Measurements from ENCODE around the gene DYNLT4.
"Not testable (repeated sequence)": the region's sequence is repeated elsewhere in the genome, so short reads cannot be mapped to it uniquely, and the experiment has no call there.

Gene DYNLT4

GRCh38 chr1:44820328-44821239 is 13.4 kb upstream of the DYNLT4 start:
- Histone ChIP-seq H3K27me3 (ENCODE audit: control insufficient read depth in 2 of 2, insufficient read depth in 2 of 2, low read length in 2 of 2) (no peaks in the 10 kb centered on the region), H3K9me3 (ENCODE audit: control insufficient read depth in 2 of 2, low read length in 2 of 2) (no peaks in the 10 kb centered on the region), H3K4me1 (ENCODE audit: control insufficient read depth in 2 of 2, insufficient read depth in 2 of 2, low read length in 2 of 2) (peaks cover 12 to 14% of the 10 kb centered on the region in 2 donors), H3K9ac (ENCODE audit: low read depth in 1 of 2, low read length in 2 of 2) (peak overlapping the region; percentile 93 to 98), H3K36me3 (ENCODE audit: control insufficient read depth in 2 of 2, insufficient read depth in 2 of 2, low read length in 2 of 2) (no peaks in the 10 kb centered on the region), H3K27ac (ENCODE audit: low read depth in 2 of 2, low read length in 2 of 2) (peak overlapping the region; percentile 95 to 98), H3K4me3 (ENCODE audit: low read length in 2 of 2) (peak overlapping the region; percentile 81 to 83)

GRCh38 chr1:44819608-44820327 is 12.6 kb upstream of the DYNLT4 start:
- Histone ChIP-seq H3K27me3 (ENCODE audit: control insufficient read depth in 2 of 2, insufficient read depth in 2 of 2, low read length in 2 of 2) (no peaks in the 10 kb centered on the region), H3K27ac (ENCODE audit: low read depth in 2 of 2, low read length in 2 of 2) (peak overlapping the region; percentile 95 to 98), H3K4me1 (ENCODE audit: control insufficient read depth in 2 of 2, insufficient read depth in 2 of 2, low read length in 2 of 2) (peaks cover 12 to 14% of the 10 kb centered on the region in 2 donors), H3K36me3 (ENCODE audit: control insufficient read depth in 2 of 2, insufficient read depth in 2 of 2, low read length in 2 of 2) (no peaks in the 10 kb centered on the region), H3K9me3 (ENCODE audit: control insufficient read depth in 2 of 2, low read length in 2 of 2) (no peaks in the 10 kb centered on the region), H3K4me3 (ENCODE audit: low read length in 2 of 2) (peak overlapping the region; percentile 81 to 83), H3K9ac (ENCODE audit: low read depth in 1 of 2, low read length in 2 of 2) (peak overlapping the region; percentile 93 to 98)

GRCh38 chr1:44819196-44819607 is 12.1 kb upstream of the DYNLT4 start:
- peak overlapping the region; percentile 95 to 98 for H3K27ac ChIP-seq (ENCODE audit: low read depth in 2 of 2, low read length in 2 of 2)
- H3K27me3 ChIP-seq (ENCODE audit: control insufficient read depth in 2 of 2, insufficient read depth in 2 of 2, low read length in 2 of 2) = no peaks in the 10 kb centered on the region
- peak overlapping the region; percentile 81 to 83 for H3K4me3 ChIP-seq (ENCODE audit: low read length in 2 of 2)
- H3K9me3 ChIP-seq (ENCODE audit: control insufficient read depth in 2 of 2, low read length in 2 of 2) = no peaks in the 10 kb centered on the region
- peaks cover 12 to 15% of the 10 kb centered on the region in 2 donors for H3K4me1 ChIP-seq (ENCODE audit: control insufficient read depth in 2 of 2, insufficient read depth in 2 of 2, low read length in 2 of 2)
- H3K36me3 ChIP-seq (ENCODE audit: control insufficient read depth in 2 of 2, insufficient read depth in 2 of 2, low read length in 2 of 2) = no peaks in the 10 kb centered on the region
- H3K9ac ChIP-seq (ENCODE audit: low read depth in 1 of 2, low read length in 2 of 2) = peak overlapping the region; percentile 93 to 98

GRCh38 chr1:44817771-44818495 is 10.8 kb upstream of the DYNLT4 start:
- Histone ChIP-seq H3K36me3 (ENCODE audit: control insufficient read depth in 2 of 2, insufficient read depth in 2 of 2, low read length in 2 of 2) (no peaks in the 10 kb centered on the region), H3K4me3 (ENCODE audit: low read length in 2 of 2) (no peak overlapping the region), H3K27ac (ENCODE audit: low read depth in 2 of 2, low read length in 2 of 2) (no peak overlapping the region), H3K9ac (ENCODE audit: low read depth in 1 of 2, low read length in 2 of 2) (no peak overlapping the region), H3K4me1 (ENCODE audit: control insufficient read depth in 2 of 2, insufficient read depth in 2 of 2, low read length in 2 of 2) (peaks cover 14 to 22% of the 10 kb centered on the region in 2 donors), H3K9me3 (ENCODE audit: control insufficient read depth in 2 of 2, low read length in 2 of 2) (no peaks in the 10 kb centered on the region), H3K27me3 (ENCODE audit: control insufficient read depth in 2 of 2, insufficient read depth in 2 of 2, low read length in 2 of 2) (no peaks in the 10 kb centered on the region)

GRCh38 chr1:44817307-44817706 is 10.2 kb upstream of the DYNLT4 start:
- H3K27ac ChIP-seq (ENCODE audit: low read depth in 2 of 2, low read length in 2 of 2) = no peak overlapping the region
- no peaks in the 10 kb centered on the region for H3K27me3 ChIP-seq (ENCODE audit: control insufficient read depth in 2 of 2, insufficient read depth in 2 of 2, low read length in 2 of 2)
- H3K4me1 ChIP-seq (ENCODE audit: control insufficient read depth in 2 of 2, insufficient read depth in 2 of 2, low read length in 2 of 2) = peaks cover 14 to 22% of the 10 kb centered on the region in 2 donors
- H3K36me3 ChIP-seq (ENCODE audit: control insufficient read depth in 2 of 2, insufficient read depth in 2 of 2, low read length in 2 of 2) = no peaks in the 10 kb centered on the region
- H3K9me3 ChIP-seq (ENCODE audit: control insufficient read depth in 2 of 2, low read length in 2 of 2) = no peaks in the 10 kb centered on the region
- no peak overlapping the region for H3K9ac ChIP-seq (ENCODE audit: low read depth in 1 of 2, low read length in 2 of 2)
- H3K4me3 ChIP-seq (ENCODE audit: low read length in 2 of 2) = no peak overlapping the region

- peaks cover 12 to 22% of the 10 kb centered on the region in 2 donors for H3K4me1 ChIP-seq (ENCODE audit: control insufficient read depth in 2 of 2, insufficient read depth in 2 of 2, low read length in 2 of 2)
These were observed 8.8 kb upstream of the DYNLT4 start for GRCh38 chr1:44815926-44816325.

GRCh38 chr1:44812822-44813543 is 5.8 kb upstream of the DYNLT4 start:
- H3K4me1 ChIP-seq (ENCODE audit: control insufficient read depth in 2 of 2, insufficient read depth in 2 of 2, low read length in 2 of 2) = peaks cover 29 to 34% of the 10 kb centered on the region in 2 donors
- peak overlapping the region; percentile 60 to 82 for H3K9ac ChIP-seq (ENCODE audit: low read depth in 1 of 2, low read length in 2 of 2)
- peak overlapping the region; percentile 81 to 83 for H3K4me3 ChIP-seq (ENCODE audit: low read length in 2 of 2)
- H3K9me3 ChIP-seq (ENCODE audit: control insufficient read depth in 2 of 2, low read length in 2 of 2) = no peaks in the 10 kb centered on the region
- H3K36me3 ChIP-seq (ENCODE audit: control insufficient read depth in 2 of 2, insufficient read depth in 2 of 2, low read length in 2 of 2) = no peaks in the 10 kb centered on the region
- peak overlapping the region; percentile 82 to 87 for H3K27ac ChIP-seq (ENCODE audit: low read depth in 2 of 2, low read length in 2 of 2)
- no peaks in the 10 kb centered on the region for H3K27me3 ChIP-seq (ENCODE audit: control insufficient read depth in 2 of 2, insufficient read depth in 2 of 2, low read length in 2 of 2)

More at GRCh38 chr1:44815926-44816325, 8.8 kb upstream of the DYNLT4 start:
- not testable (repeated sequence) for H3K9me3 ChIP-seq (ENCODE audit: control insufficient read depth in 2 of 2, low read length in 2 of 2); H3K27me3 ChIP-seq (ENCODE audit: control insufficient read depth in 2 of 2, insufficient read depth in 2 of 2, low read length in 2 of 2); H3K9ac ChIP-seq (ENCODE audit: low read depth in 1 of 2, low read length in 2 of 2); H3K27ac ChIP-seq (ENCODE audit: low read depth in 2 of 2, low read length in 2 of 2); H3K36me3 ChIP-seq (ENCODE audit: control insufficient read depth in 2 of 2, insufficient read depth in 2 of 2, low read length in 2 of 2); H3K4me3 ChIP-seq (ENCODE audit: low read length in 2 of 2)

- H3K9me3 ChIP-seq (ENCODE audit: control insufficient read depth in 2 of 2, low read length in 2 of 2) = no peaks in the 10 kb centered on the region
- H3K27ac ChIP-seq (ENCODE audit: low read depth in 2 of 2, low read length in 2 of 2) = peak overlapping the region in 1 of 2 donors; percentile 17
- peaks cover 46 to 51% of the 10 kb centered on the region in 2 donors for H3K4me1 ChIP-seq (ENCODE audit: control insufficient read depth in 2 of 2, insufficient read depth in 2 of 2, low read length in 2 of 2)
- no peak overlapping the region for H3K9ac ChIP-seq (ENCODE audit: low read depth in 1 of 2, low read length in 2 of 2)
- H3K27me3 ChIP-seq (ENCODE audit: control insufficient read depth in 2 of 2, insufficient read depth in 2 of 2, low read length in 2 of 2) = no peaks in the 10 kb centered on the region
- H3K4me3 ChIP-seq (ENCODE audit: low read length in 2 of 2) = no peak overlapping the region
- H3K36me3 ChIP-seq (ENCODE audit: control insufficient read depth in 2 of 2, insufficient read depth in 2 of 2, low read length in 2 of 2) = no peaks in the 10 kb centered on the region
These were observed 4.1 kb upstream of the DYNLT4 start for GRCh38 chr1:44811234-44811633.

- not testable (repeated sequence) for H3K27me3 ChIP-seq (ENCODE audit: control insufficient read depth in 2 of 2, insufficient read depth in 2 of 2, low read length in 2 of 2); H3K4me3 ChIP-seq (ENCODE audit: low read length in 2 of 2); H3K36me3 ChIP-seq (ENCODE audit: control insufficient read depth in 2 of 2, insufficient read depth in 2 of 2, low read length in 2 of 2); H3K9me3 ChIP-seq (ENCODE audit: control insufficient read depth in 2 of 2, low read length in 2 of 2)
- Histone ChIP-seq H3K9ac (ENCODE audit: low read depth in 1 of 2, low read length in 2 of 2) (peak overlapping the region; percentile 23 to 41), H3K27ac (ENCODE audit: low read depth in 2 of 2, low read length in 2 of 2) (peak overlapping the region; percentile 97 to 98), H3K4me1 (ENCODE audit: control insufficient read depth in 2 of 2, insufficient read depth in 2 of 2, low read length in 2 of 2) (peaks cover 46 to 53% of the 10 kb centered on the region in 2 donors)
These were observed 3.6 kb upstream of the DYNLT4 start for GRCh38 chr1:44810762-44811105.

Data from mucosa of rectum (tissue), 2 donors.